Keratinocyte (primary cell): ENCODE measurements around the gene L3MBTL4. TPM values are rescaled to one million over a fixed set of nuclear protein-coding genes. Genes with fewer than 3 reads are reported as not detected.

Source experiments
- DNase-seq: peaks from one replicate; pipeline ENCODE4 v3.0.0-alpha.2; 2011; ENCODE audit warnings: low read depth, missing footprints, low spot score
- FAIRE-seq: peaks from 2 replicates; lab custom pipeline; 2011; peaks lifted over from hg19 to GRCh38; lab: Jason Lieb, UNC
- H2AFZ ChIP-seq: 2 replicates; pipeline ENCODE4 v1.6.0; 2012; ENCODE audit warnings: low read length, control low read depth, inconsistent platforms; ENCODE audit not compliant: control insufficient read depth
- H3K27ac ChIP-seq: 2 replicates; pipeline ENCODE4 v1.5.1; 2011; ENCODE audit warnings: low read length; ENCODE audit not compliant: control insufficient read depth, insufficient read depth
- H3K27me3 ChIP-seq: 3 replicates; pipeline ENCODE4 v1.6.0; 2011; ENCODE audit warnings: low read length; ENCODE audit not compliant: control insufficient read depth, insufficient read depth; ENCODE audit errors: extremely low read depth
- H3K36me3 ChIP-seq, 2 experiments: 2 replicates in 1 of 2; 3 replicates in 1 of 2; pipeline ENCODE4 v1.5.1; 2011; ENCODE audit warnings: low read length in 2 of 2, mild to moderate bottlenecking in 1 of 2; ENCODE audit not compliant: control insufficient read depth in 2 of 2, insufficient read depth in 2 of 2; ENCODE audit errors: extremely low read depth in 1 of 2
- H3K4me1 ChIP-seq: 3 replicates; pipeline ENCODE4 v1.5.1; 2011; ENCODE audit warnings: low read length; ENCODE audit not compliant: control insufficient read depth, insufficient read depth; ENCODE audit errors: extremely low read depth
- H3K4me2 ChIP-seq: 3 replicates; pipeline ENCODE4 v1.6.0; 2011; ENCODE audit warnings: low read depth, low read length; ENCODE audit not compliant: control insufficient read depth, insufficient read depth; ENCODE audit errors: extremely low read depth
- H3K4me3 ChIP-seq, 3 experiments: fragments of 200-600 bp in 1 of 3; sonication (generic) in 1 of 3; 2 replicates in 2 of 3; 3 replicates in 1 of 3; pipeline ENCODE4 v1.5.1; 2011 to 2016; ENCODE audit warnings: low read length in 3 of 3, mild to moderate bottlenecking in 3 of 3, control low read depth in 2 of 3, inconsistent platforms in 1 of 3, low read depth in 1 of 3, mixed read lengths in 1 of 3, mixed run types in 1 of 3, moderate library complexity in 1 of 3; ENCODE audit not compliant: control insufficient read depth in 2 of 3, insufficient read depth in 2 of 3; ENCODE audit errors: extremely low read depth in 1 of 3
- H3K79me2 ChIP-seq: 2 replicates; pipeline ENCODE4 v1.6.0; 2012; ENCODE audit warnings: low read length; ENCODE audit not compliant: control insufficient read depth, insufficient read depth
- H3K9ac ChIP-seq: 3 replicates; pipeline ENCODE4 v1.6.0; 2011; ENCODE audit warnings: low read length; ENCODE audit not compliant: control insufficient read depth, insufficient read depth; ENCODE audit errors: extremely low read depth
- H3K9me1 ChIP-seq: 3 replicates; pipeline ENCODE4 v1.6.0; 2011; ENCODE audit warnings: low read length; ENCODE audit not compliant: control insufficient read depth, insufficient read depth; ENCODE audit errors: extremely low read depth
- H3K9me3 ChIP-seq: 2 replicates; pipeline ENCODE4 v1.5.1; 2012; ENCODE audit warnings: low read depth, low read length; ENCODE audit not compliant: control insufficient read depth
- H4K20me1 ChIP-seq: 3 replicates; pipeline ENCODE4 v1.6.0; 2011; ENCODE audit warnings: low read length; ENCODE audit not compliant: control insufficient read depth, insufficient read depth; ENCODE audit errors: extremely low read depth
- CTCF ChIP-seq, 3 experiments: IDR thresholded peaks in 1 of 3; conservative IDR thresholded peaks in 1 of 3; optimal IDR thresholded peaks in 1 of 3; 2 replicates in 2 of 3; 3 replicates in 1 of 3; pipeline versions ENCODE3 to v1.5.1; 2011; ENCODE audit warnings: low read length in 3 of 3, mild to moderate bottlenecking in 3 of 3, moderate library complexity in 2 of 3, control low read depth in 1 of 3, inconsistent platforms in 1 of 3; ENCODE audit not compliant: insufficient read depth in 2 of 3; ENCODE audit errors: extremely low read depth in 1 of 3
- EZH2 ChIP-seq: IDR thresholded peaks from one replicate; pipeline ENCODE4 v1.6.1; 2012; ENCODE audit warnings: inconsistent platforms, mild to moderate bottlenecking, low read length, moderate library complexity
- dilution Hi-C: fragments of 300-500 bp; cut with MboI; formaldehyde crosslinking; loops from one replicate; pipeline ENCODE4 v1.7.0; 2020; ENCODE audit warnings: low sequenced_read_pairs; ENCODE audit not compliant: extremely low pct_ligation_motif_present
- polyA plus RNA-seq, 5 experiments: library from polyadenylated mRNA; depleted of rRNA in 3 of 5; stranded (reverse) in 3 of 5; stranded (forward) in 1 of 5; unstranded in 1 of 5; fragments of >200 nt; gene quantifications; 1 replicate in 1 of 5; 2 replicates in 3 of 5; 3 replicates in 1 of 5; pipeline versions ENCODE4 v1.2.1 to v1.2.3, GENCODE V29; 2011 to 2012; ENCODE audit warnings: missing spikeins in 2 of 5, low read depth in 1 of 5, low replicate concordance in 1 of 5

Gene L3MBTL4
- polyA plus RNA-seq, 1 donor (not counting 4 experiments of a cell fraction or from before 2014, with no cell fraction given) = 0.17 TPM

GRCh38 chr18:6111726-6112125 lies 303.0 kb downstream of the L3MBTL4 start:
- no peaks in the 10 kb centered on the region for H3K27me3 ChIP-seq

GRCh38 chr18:6109743-6110142 lies 305.0 kb downstream of the L3MBTL4 start:
- dilution Hi-C loops = no loop called here
- H4K20me1 ChIP-seq = no peaks in the 10 kb centered on the region
- no peak for FAIRE-seq

More at GRCh38 chr18:6111726-6112125, 303.0 kb downstream of the L3MBTL4 start:
- H3K79me2 ChIP-seq = no peaks in the 10 kb centered on the region
- TF ChIP-seq EZH2 = no peak
- TF ChIP-seq CTCF (optimal IDR thresholded peaks at IDR 0.05 in 1 of 3, IDR thresholded peaks at IDR 0.05 in 1 of 3, conservative IDR thresholded peaks at IDR 0.05 in 1 of 3; ENCODE audit: extremely low read depth in 1 of 3, insufficient read depth in 2 of 3, low read length in 3 of 3) = no peak
- FAIRE-seq (no peak), DNase-seq (no peak)
- H3K4me1 ChIP-seq = no peaks in the 10 kb centered on the region
- no peak overlapping the region for H3K4me3 ChIP-seq
- no peaks in the 10 kb centered on the region for H4K20me1 ChIP-seq
- H3K9ac ChIP-seq = no peak overlapping the region
- no peak overlapping the region for H3K27ac ChIP-seq
- H3K9me1 ChIP-seq = no peaks in the 10 kb centered on the region
- no peaks in the 10 kb centered on the region for H3K36me3 ChIP-seq
- H3K4me2 ChIP-seq = no peak overlapping the region
- H3K9me3 ChIP-seq = no peaks in the 10 kb centered on the region
- no peak overlapping the region for H2AFZ ChIP-seq
- dilution Hi-C loops = no loop called here

More at GRCh38 chr18:6109743-6110142, 305.0 kb downstream of the L3MBTL4 start:
- no peak overlapping the region for H3K4me3 ChIP-seq
- no peak overlapping the region for H2AFZ ChIP-seq
- H3K36me3 ChIP-seq = no peaks in the 10 kb centered on the region
- H3K9ac ChIP-seq = no peak overlapping the region
- no peak for TF ChIP-seq EZH2
- no peak for TF ChIP-seq CTCF (optimal IDR thresholded peaks at IDR 0.05 in 1 of 3, IDR thresholded peaks at IDR 0.05 in 1 of 3, conservative IDR thresholded peaks at IDR 0.05 in 1 of 3; ENCODE audit: extremely low read depth in 1 of 3, insufficient read depth in 2 of 3, low read length in 3 of 3)
- H3K9me1 ChIP-seq = no peaks in the 10 kb centered on the region
- no peaks in the 10 kb centered on the region for H3K9me3 ChIP-seq
- no peak for DNase-seq
- no peak overlapping the region for H3K4me2 ChIP-seq
- no peaks in the 10 kb centered on the region for H3K27me3 ChIP-seq
- H3K27ac ChIP-seq = no peak overlapping the region
- no peaks in the 10 kb centered on the region for H3K79me2 ChIP-seq
- no peaks in the 10 kb centered on the region for H3K4me1 ChIP-seq
